HL-60 (cell line): ENCODE measurements around the gene FUT1.

Source experiments
- DNase-seq, 2 experiments: peaks; one replicate each; pipeline ENCODE4 v3.0.0-alpha.2; 2010 to 2020; ENCODE audit warnings: low read depth in 1 of 2, low spot score in 1 of 2
- H3K27ac ChIP-seq: fragments of 250-450 bp; sonication (Bioruptor Pico); replicated peaks from 2 replicates; pipeline ENCODE4 v1.5.1; 2020; ENCODE audit warnings: mild to moderate bottlenecking, moderate library complexity
- H3K27me3 ChIP-seq: fragments of 250-450 bp; sonication (Bioruptor Pico); 2 replicates; pipeline ENCODE4 v1.5.1; 2021; ENCODE audit warnings: mild to moderate bottlenecking, moderate library complexity; ENCODE audit not compliant: insufficient read depth, poor library complexity, severe bottlenecking
- H3K4me3 ChIP-seq: replicated peaks from 2 replicates; pipeline ENCODE4 v1.5.1; 2011; ENCODE audit warnings: mild to moderate bottlenecking, control low read depth, low read length; ENCODE audit not compliant: insufficient read depth
- CTCF ChIP-seq: IDR thresholded peaks from one replicate; pipeline ENCODE4 v1.5.1; 2011; ENCODE audit warnings: low read length, control low read depth, inconsistent platforms; ENCODE audit not compliant: insufficient read depth
- GABPA ChIP-seq: IDR thresholded peaks from 2 replicates; pipeline ENCODE4 v1.6.1; 2012; ENCODE audit warnings: low read depth
- POLR2AphosphoS5 ChIP-seq: IDR thresholded peaks from 2 replicates; pipeline ENCODE4 v1.6.1; 2012; ENCODE audit warnings: low read depth
- REST ChIP-seq: IDR thresholded peaks from 2 replicates; pipeline ENCODE4 v1.6.1; 2012; ENCODE audit warnings: low read depth; ENCODE audit not compliant: insufficient replicate concordance
- SPI1 ChIP-seq: IDR thresholded peaks from 2 replicates; pipeline ENCODE4 v1.6.1; 2012; ENCODE audit warnings: low read depth, mild to moderate bottlenecking, borderline replicate concordance

The FUT1 gene

GRCh38 chr19:48741129-48741999, 11.1 kb downstream of the FUT1 start:
- DNase-seq: no peak

DNA sequence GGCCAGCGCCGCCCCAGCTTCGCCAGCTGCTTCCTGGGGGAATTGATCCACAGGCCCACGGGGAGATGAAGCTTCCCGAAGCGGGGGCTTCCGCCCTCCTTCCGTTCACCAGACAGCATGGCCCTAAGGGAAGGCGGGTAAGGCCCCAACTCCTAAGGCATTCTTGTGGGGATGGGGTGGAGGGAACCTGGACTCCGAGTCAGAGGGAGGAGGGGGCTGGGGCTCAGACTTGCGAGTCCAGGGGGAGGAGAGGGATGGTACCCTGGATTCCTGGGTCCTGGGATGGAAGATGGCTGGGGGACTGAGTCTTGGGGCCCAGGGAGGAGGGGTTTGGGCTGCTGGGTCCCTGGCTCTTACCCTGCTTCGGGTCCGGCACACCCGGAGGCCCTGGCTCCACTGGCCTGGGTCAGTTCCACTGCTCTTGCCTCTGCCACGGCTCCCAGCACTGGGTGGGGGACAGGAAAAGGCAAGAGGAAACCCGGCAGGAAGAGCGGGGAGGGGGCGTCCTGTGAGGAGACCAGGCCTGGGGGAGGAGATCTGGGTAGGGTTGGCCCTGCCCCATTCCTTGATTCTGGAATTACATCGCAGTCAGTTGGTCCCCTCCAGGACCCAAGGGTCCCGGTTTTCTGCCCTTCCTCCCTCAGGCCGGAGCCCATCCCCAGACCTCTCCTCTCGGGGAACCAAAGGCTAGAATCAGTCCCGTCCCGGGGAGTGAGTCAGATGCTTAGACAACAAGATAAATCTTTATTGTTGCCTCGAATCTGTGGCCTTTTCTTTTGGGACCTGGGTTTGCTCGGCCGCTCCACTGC, 12.1 kb downstream of the FUT1 start, which contains the start of gene RASIP1:
RASIP1 (minus strand) TSS at position 447 of the 809 bp plus-strand sequence; CDS start at position 119, 328 bp downstream.
- Histone ChIP-seq H3K27me3 (peaks cover 8% of the 10 kb centered on the region), H3K27ac (no peak within 1 kb of the TSS), H3K4me3 (no peak within 1 kb of the TSS)
- DNase-seq: no peak
- TF ChIP-seq REST (no peak), GABPA (no peak), SPI1 (no peak), CTCF (no peak), POLR2AphosphoS5 (no peak)

More at GRCh38 chr19:48741129-48741999, 11.1 kb downstream of the FUT1 start:
- Histone ChIP-seq H3K27me3 (peaks cover 8% of the 10 kb centered on the region), H3K27ac (no peak overlapping the region), H3K4me3 (no peak overlapping the region)
- no peak for TF ChIP-seq GABPA
- no peak for TF ChIP-seq REST
- TF ChIP-seq POLR2AphosphoS5: no peak
- TF ChIP-seq CTCF: no peak
- TF ChIP-seq SPI1: no peak

DNA sequence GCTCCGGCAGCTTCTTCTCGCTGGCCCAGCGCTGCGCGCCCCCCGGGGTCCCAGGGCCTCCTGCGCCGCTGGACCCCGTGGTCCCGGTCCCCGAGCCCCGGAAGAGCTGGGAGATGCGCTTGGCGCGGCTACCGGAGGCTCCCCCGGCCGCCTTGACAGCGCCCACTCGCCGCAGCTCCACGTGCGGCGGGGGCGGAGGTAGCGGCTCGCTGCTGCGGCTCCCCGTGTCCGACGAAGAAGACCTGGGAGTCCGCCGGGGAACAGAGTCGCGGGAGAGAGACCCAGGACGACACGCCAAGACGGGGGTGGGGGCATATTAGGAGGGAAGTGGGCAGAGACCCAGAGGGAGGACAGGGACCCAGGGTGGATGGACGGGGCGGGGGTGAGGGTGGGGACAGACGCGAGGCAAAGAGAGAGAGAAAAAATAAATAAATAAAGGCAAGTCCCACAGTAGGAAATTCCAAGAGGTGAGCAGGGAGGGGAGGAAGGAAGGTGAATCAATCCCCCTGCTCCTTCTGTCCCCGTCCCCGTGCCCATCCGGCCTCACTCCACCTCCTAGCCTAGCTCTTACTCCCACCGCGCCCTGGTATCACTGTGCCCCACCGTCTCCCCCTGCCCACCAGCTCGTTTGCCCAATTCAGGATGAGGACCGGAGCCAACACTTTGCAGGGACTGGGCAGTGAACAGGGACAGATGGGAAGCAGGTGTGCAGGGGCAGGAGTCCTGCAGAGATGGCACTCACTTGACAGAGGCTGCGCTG, 12.9 kb downstream of the FUT1 start:
- Histone ChIP-seq H3K4me3 (no peak overlapping the region), H3K27me3 (peaks cover 8% of the 10 kb centered on the region), H3K27ac (no peak overlapping the region)
- DNase-seq: no peak
- no peak for TF ChIP-seq SPI1
